Gastroesophageal sphincter (tissue), 4 donors: ENCODE measurements around the gene NDFIP2. TPM values are rescaled to one million over a fixed set of nuclear protein-coding genes. Genes with fewer than 3 reads are reported as not detected.

Experiments
- ATAC-seq: fragments of 150-250 bp; one replicate; pipeline ENCODE4 v1.9.1; 2016; ENCODE audit warnings: mild to moderate bottlenecking, moderate library complexity
- H3K27ac ChIP-seq, 4 donors: fragments of 200-600 bp; sonication (generic) in 3 of 4; 1 replicate in 3 of 4; 2 replicates in 1 of 4; pipeline ENCODE4 v1.5.1; 2016 to 2019
- H3K27me3 ChIP-seq: fragments of 200-600 bp; sonication (generic); one replicate; pipeline ENCODE4 v1.5.1; 2019
- H3K36me3 ChIP-seq, 2 donors: fragments of 200-600 bp; sonication (generic); one replicate each; pipeline ENCODE4 v1.5.1; 2019; ENCODE audit warnings: control low read depth in 1 of 2
- H3K4me1 ChIP-seq, 3 donors: fragments of 200-600 bp; sonication (generic); 1 replicate in 2 of 3; 2 replicates in 1 of 3; pipeline ENCODE4 v1.5.1; 2016 to 2019; ENCODE audit warnings: control low read depth in 2 of 3
- H3K4me3 ChIP-seq, 2 donors: fragments of 200-600 bp; sonication (generic); one replicate each; pipeline ENCODE4 v1.5.1; 2019; ENCODE audit warnings: mild to moderate bottlenecking in 1 of 2, moderate library complexity in 1 of 2
- H3K9me3 ChIP-seq, 3 donors: fragments of 200-600 bp; sonication (generic); one replicate each; pipeline ENCODE4 v1.5.1; 2017 to 2019; ENCODE audit warnings: control low read depth in 2 of 3
- EP300 ChIP-seq: sonication (generic); formaldehyde crosslinking; IDR thresholded peaks from one replicate; pipeline ENCODE4 v1.6.1; 2017; ENCODE audit warnings: antibody characterized with exemption, mild to moderate bottlenecking
- POLR2A ChIP-seq, 2 donors: fragments of 450-650 bp; IDR thresholded peaks; one replicate each; pipeline ENCODE4 v1.6.1; 2017; ENCODE audit warnings: antibody characterized with exemption in 2 of 2, mild to moderate bottlenecking in 2 of 2, moderate library complexity in 1 of 2
- POLR2AphosphoS5 ChIP-seq: sonication (generic); formaldehyde crosslinking; IDR thresholded peaks from one replicate; pipeline ENCODE4 v1.6.1; 2017; ENCODE audit warnings: antibody characterized with exemption
- WGBS, 2 donors: methylation state at CpG; one replicate each; pipeline ENCODE4 v1.1.5; 2018; ENCODE audit warnings: low coverage in 1 of 2; 5-methylcytosine and 5-hydroxymethylcytosine counted together
- total RNA-seq, 4 donors: library from RNA; depleted of rRNA; stranded (reverse); fragments of >200 nt; gene quantifications; one replicate each; pipeline ENCODE4 v1.1.0, GENCODE V29; 2016
- TF ChIP-seq, protein P1 (sequence below), 4 experiments: fragments of 200-600 bp in 2 of 4; fragments of 450-650 bp in 2 of 4; sonication (generic) in 1 of 4; IDR thresholded peaks; one replicate each; pipeline ENCODE4 v1.5.1; 2017 to 2019; ENCODE audit warnings: antibody characterized with exemption in 4 of 4, mild to moderate bottlenecking in 2 of 4, moderate library complexity in 2 of 4

NDFIP2 gene
- total RNA-seq, 4 donors from 2014 or later = 6.9 to 21.6 (median 10.7) TPM

DNA sequence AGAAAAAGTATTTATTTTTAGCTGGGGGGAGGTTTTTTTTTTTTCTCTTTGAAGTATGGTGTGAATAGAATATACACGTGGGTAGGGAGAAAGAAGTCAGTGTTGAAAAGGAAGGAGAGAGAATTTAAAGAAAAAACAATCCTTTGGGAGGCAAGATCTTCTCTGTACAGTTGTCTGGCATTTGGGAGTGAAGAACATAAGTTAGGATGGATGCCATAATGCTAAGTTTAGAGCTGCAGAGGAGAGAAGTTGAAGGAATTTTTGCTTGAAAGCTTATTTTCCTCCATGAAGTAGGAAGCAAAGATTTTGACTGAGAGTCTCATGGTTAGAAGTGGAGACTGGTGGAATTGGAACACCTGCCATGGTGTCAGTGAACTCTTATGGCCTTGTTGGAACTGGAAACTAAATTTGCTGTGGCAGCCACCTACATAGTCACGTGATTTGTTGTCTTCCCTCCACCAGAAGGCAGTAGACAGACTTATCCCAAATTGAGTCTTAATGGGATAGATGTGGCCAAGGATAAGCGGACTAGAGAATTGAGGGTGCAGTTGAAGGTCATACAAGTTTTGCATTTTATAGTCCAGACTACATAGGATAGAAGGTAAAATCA, 22.0 kb downstream of the NDFIP2 start:
- no peak overlapping the region for H3K27ac ChIP-seq
- no peaks in the 10 kb centered on the region for H3K36me3 ChIP-seq
- no peak overlapping the region for H3K4me3 ChIP-seq
- no peaks in the 10 kb centered on the region for H3K9me3 ChIP-seq
- 81 to 82% methylated on average over 2 to 3 of the region's 3 CpGs for WGBS, 2 donors
- H3K4me1 ChIP-seq = no peaks in the 10 kb centered on the region
- TF ChIP-seq POLR2A (IDR thresholded peaks at IDR 0.05) (no peak), POLR2AphosphoS5 (no peak), EP300 (no peak)
- TF ChIP-seq, protein P1, sequence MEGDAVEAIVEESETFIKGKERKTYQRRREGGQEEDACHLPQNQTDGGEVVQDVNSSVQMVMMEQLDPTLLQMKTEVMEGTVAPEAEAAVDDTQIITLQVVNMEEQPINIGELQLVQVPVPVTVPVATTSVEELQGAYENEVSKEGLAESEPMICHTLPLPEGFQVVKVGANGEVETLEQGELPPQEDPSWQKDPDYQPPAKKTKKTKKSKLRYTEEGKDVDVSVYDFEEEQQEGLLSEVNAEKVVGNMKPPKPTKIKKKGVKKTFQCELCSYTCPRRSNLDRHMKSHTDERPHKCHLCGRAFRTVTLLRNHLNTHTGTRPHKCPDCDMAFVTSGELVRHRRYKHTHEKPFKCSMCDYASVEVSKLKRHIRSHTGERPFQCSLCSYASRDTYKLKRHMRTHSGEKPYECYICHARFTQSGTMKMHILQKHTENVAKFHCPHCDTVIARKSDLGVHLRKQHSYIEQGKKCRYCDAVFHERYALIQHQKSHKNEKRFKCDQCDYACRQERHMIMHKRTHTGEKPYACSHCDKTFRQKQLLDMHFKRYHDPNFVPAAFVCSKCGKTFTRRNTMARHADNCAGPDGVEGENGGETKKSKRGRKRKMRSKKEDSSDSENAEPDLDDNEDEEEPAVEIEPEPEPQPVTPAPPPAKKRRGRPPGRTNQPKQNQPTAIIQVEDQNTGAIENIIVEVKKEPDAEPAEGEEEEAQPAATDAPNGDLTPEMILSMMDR (IDR thresholded peaks at IDR 0.05) = no peak
- no peak for ATAC-seq
- H3K27me3 ChIP-seq = no peaks in the 10 kb centered on the region

DNA sequence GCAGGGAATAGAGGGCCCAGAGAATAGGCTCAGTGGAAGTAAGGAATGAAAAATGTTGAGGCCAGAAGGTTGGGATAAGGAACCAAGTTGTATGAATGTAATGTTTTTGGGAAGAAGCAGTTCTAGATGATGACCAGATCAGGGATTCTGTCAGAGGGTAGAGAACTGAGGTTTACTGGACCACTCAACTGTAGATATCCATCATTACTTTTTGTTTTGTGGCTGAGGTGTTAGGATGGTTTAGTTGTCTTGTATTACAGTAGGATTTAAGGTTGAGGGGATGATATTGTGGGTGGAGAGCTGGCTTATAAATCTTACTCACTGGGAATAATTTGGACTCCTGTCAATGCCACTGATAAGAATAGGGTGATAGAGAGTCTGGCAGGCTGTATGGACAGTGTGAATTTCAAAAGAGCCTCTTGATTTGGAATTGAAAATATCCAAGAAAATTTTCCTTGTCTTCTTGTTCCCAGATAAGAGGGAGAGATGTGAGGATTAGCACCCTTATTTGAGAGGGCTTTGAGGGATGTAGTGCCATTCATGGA, 22.6 kb downstream of the NDFIP2 start:
- Histone ChIP-seq H3K36me3 (no peaks in the 10 kb centered on the region), H3K27ac (no peak overlapping the region), H3K4me3 (no peak overlapping the region), H3K9me3 (no peaks in the 10 kb centered on the region), H3K4me1 (no peaks in the 10 kb centered on the region), H3K27me3 (no peaks in the 10 kb centered on the region)
- no peak for TF ChIP-seq EP300
- TF ChIP-seq, protein P1 (IDR thresholded peaks at IDR 0.05) = no peak
- ATAC-seq = no peak

DNA sequence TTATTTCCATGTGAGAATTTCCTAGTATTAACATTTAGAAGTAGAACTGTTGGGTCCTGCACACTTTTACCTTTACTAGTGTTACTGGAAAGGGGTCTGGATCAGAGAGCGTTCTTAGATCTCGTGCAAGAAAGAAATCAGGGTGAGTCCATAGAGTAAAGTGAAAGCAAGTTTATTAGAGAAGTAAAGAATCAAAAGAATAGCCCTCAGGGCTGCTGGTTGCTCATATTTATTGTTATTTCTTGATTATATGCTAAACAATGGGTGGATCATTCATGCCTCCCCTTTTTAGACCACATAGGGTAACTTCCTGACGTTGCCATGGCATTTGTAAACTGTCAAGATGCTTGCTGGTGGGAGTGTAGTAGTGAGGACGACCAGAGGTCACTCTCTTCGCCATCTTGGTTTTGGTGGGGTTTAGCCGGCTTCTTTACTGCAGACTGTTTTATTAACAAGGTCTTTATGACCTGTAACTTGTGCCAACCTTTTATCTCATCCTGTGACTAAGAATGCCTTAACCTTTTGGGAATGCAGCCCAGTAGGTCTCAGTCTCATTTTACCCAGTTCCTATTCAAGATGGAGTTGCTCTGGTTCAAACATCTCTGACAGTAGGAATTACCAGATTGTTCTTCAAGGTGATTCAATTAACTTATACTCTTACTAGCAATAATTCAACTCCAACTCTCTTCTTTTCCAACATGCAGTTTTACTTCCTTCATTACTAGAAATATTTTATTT, 27.4 kb downstream of the NDFIP2 start:
- TF ChIP-seq POLR2AphosphoS5 (no peak), EP300 (no peak), POLR2A (IDR thresholded peaks at IDR 0.05) (no peak)
- TF ChIP-seq, protein P1 (IDR thresholded peaks at IDR 0.05) = no peak
- no peak for ATAC-seq
- Histone ChIP-seq H3K4me1 (no peaks in the 10 kb centered on the region), H3K4me3 (no peak overlapping the region), H3K36me3 (no peaks in the 10 kb centered on the region), H3K9me3 (no peaks in the 10 kb centered on the region), H3K27me3 (no peaks in the 10 kb centered on the region), H3K27ac (no peak overlapping the region)
- WGBS, 2 donors = 75 to 91% methylated on average over 6 of the region's 6 CpGs

DNA sequence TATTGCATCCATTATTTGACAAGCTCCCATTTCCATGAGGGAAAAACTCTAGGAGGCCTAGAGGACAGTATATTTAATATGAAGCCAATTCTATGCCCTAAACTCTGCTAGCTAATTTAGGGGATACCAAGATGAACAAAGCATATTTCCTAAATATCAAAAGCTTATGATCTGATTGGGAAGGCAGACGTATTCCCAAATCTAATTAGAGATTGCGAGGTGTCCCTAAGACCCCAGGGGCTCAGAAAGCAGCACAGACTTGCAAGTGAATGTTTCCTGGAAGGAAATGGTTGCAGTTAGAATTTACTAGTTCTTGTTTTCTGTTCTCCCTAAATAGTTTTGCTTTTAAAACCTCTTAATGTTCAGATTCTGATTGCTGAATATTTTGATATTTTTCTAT, 30.7 kb downstream of the NDFIP2 start:
- ATAC-seq = no peak
- Histone ChIP-seq H3K4me1 (no peaks in the 10 kb centered on the region), H3K27ac (no peak overlapping the region), H3K4me3 (no peak overlapping the region), H3K36me3 (no peaks in the 10 kb centered on the region), H3K9me3 (no peaks in the 10 kb centered on the region), H3K27me3 (no peaks in the 10 kb centered on the region)
- WGBS, 2 donors = 77 to 95% methylated on average over 2 of the region's 2 CpGs
- no peak for TF ChIP-seq POLR2A (IDR thresholded peaks at IDR 0.05)
- TF ChIP-seq POLR2AphosphoS5 = no peak
- TF ChIP-seq EP300 = no peak
- TF ChIP-seq, protein P1 (IDR thresholded peaks at IDR 0.05) = no peak

DNA sequence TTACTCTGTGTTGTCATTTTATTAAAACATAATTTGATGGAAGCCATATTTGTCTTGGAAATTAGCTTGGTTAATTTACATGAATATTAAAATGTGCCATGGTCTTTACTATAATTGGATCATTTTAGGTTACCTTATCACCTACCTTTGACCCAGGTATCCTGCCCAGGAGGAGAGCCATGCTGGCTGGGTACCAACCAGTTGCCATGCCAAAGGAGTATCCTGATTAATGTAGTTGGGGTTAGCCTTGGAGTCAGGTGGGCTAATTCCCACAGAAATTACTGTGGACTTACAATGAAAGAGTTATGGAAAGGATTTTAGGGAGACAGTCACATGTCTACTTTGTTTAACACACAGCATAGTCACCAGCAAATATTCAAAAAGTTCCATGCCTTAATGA, 32.0 kb downstream of the NDFIP2 start:
- no peaks in the 10 kb centered on the region for H3K9me3 ChIP-seq
- no peak overlapping the region for H3K27ac ChIP-seq
- H3K4me3 ChIP-seq = no peak overlapping the region
- H3K4me1 ChIP-seq = no peaks in the 10 kb centered on the region
- H3K36me3 ChIP-seq = no peaks in the 10 kb centered on the region
- ATAC-seq = no peak
- H3K27me3 ChIP-seq = no peaks in the 10 kb centered on the region
- no peak for TF ChIP-seq POLR2AphosphoS5
- no peak for TF ChIP-seq POLR2A (IDR thresholded peaks at IDR 0.05)
- TF ChIP-seq, protein P1 (IDR thresholded peaks at IDR 0.05) = no peak
- TF ChIP-seq EP300 = no peak
